ENCODE data around the gene ARHGAP25.
"Not testable (repeated sequence)": the region's sequence is repeated elsewhere in the genome, so short reads cannot be mapped to it uniquely, and the experiment has no call there.

ARHGAP25 gene

GRCh38 chr2:68796295-68796905 lies 61.8 kb downstream of the ARHGAP25 start:
- DNase-seq (ENCODE audit: low read depth, low spot score), result no peak

DNA sequence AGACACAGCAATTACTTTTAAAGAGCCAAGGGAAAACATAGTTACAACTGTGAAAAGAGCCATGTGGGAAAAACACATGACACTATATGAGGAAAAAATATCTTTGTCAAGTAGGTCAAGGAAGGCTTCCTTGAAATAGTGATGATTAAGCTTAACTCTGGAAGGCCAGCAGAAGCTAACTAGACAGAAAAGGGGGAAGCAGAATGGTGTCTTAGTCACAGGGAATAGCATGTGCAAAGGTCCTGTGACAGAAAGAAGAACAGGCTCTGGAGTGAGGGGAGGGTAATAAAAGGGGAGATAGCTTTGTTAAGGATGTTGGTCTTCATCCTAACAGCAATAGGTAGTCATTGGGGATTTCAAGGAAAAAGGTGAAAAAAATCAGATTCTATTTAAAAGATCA lies 64.0 kb downstream of the ARHGAP25 start:
- DNase-seq (ENCODE audit: low read depth, low spot score), result no peak

DNA sequence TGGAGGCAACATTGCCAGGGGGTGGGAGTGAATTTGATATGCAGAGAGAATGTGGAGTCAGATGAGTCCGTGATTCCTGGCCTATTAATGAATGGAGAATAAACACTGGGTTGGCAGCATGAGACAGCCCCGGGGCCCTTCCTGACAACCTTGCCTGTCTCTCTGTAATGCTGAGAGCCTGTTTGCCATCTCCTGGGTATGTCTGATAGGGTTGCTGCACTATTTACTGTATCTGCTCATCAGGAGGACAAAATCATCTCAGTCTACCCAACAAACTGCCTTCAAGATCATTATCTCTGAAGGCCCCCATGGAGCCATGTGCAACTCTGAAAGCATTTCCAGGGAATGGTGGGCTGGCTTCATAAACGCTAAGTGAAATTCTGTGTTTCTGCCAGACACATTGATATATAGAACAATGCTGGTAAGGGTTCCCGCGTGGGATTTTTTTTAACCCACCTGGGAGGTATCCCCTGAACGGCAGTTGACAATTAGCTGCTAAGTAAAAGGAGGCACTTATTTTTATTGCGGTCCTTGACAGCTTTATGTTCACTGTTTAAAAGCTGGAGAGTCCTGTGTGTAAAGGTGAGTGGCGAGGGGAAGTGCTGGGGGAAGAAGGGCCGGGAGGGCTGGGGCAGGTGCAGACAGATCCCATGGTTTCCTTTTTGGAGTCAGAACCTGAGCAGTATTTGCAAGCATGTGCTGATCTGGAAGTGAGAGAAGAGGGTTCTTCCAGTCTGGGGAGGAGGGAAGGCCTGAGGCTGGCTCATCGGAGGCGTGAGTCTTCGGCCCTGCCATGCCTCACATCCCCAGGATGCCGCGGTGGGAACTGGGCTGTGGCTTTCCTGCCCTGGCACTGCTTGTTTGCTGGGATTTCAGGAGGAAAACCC lies 64.8 kb downstream of the ARHGAP25 start:
- no peak for DNase-seq (ENCODE audit: low read depth, low spot score)

GRCh38 chr2:68800027-68800401 lies 65.4 kb downstream of the ARHGAP25 start:
- no peak for DNase-seq (ENCODE audit: low read depth, low spot score)

DNA sequence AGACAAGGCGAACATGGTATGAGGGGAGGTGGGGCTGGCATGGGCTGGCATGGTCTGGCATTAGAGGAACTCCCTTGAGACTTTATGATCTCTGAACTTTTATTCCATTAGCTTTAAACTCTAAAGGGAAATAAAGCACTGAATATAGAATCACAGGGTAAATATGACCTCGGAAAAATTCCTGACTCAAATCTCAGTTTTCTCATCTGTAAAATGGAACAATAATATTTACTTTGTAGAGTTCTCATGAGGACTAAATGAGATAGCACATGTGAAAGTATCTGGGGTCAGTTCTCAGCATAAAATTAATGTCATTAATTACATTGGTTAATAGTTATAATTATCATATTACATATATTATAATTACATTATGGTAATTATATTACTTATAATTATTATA lies 65.9 kb downstream of the ARHGAP25 start:
- no peak for DNase-seq (ENCODE audit: low read depth, low spot score)

- DNase-seq (ENCODE audit: low read depth, low spot score), result not testable (repeated sequence)
Measured at GRCh38 chr2:68802161-68802560, 67.5 kb downstream of the ARHGAP25 start.

DNA sequence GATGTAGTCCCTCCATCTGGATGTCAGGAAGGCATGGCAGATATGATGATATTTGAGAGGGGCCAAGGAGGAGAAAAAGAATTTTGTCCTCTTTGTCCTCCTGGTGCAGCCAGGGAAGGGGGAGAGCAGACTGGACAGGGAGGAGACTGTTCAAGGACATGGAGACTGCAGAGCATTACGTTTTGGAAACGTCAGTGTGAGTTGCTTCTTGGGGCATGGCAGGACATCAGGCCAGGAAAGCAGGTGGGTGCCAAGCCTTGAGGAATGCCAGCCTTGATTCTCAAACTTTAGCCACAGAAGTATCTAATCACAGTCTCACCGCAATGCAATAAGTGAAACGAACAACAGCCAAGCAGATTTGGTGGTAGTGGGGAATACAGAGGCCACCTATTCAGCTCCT lies 70.4 kb downstream of the ARHGAP25 start:
- no peak for DNase-seq (ENCODE audit: low read depth, low spot score)

GRCh38 chr2:68806511-68807109 lies 72.0 kb downstream of the ARHGAP25 start:
- DNase-seq (ENCODE audit: low read depth, low spot score), result no peak

GRCh38 chr2:68807821-68808266 lies 73.2 kb downstream of the ARHGAP25 start:
- DNase-seq (ENCODE audit: low read depth, low spot score), result no peak

GRCh38 chr2:68809324-68810240 lies 75.0 kb downstream of the ARHGAP25 start:
- DNase-seq (ENCODE audit: low read depth, low spot score), result no peak

GRCh38 chr2:68811364-68811763 lies 76.8 kb downstream of the ARHGAP25 start:
- no peak for DNase-seq (ENCODE audit: low read depth, low spot score)

GRCh38 chr2:68812251-68812650 lies 77.6 kb downstream of the ARHGAP25 start:
- DNase-seq (ENCODE audit: low read depth, low spot score), result no peak

DNA sequence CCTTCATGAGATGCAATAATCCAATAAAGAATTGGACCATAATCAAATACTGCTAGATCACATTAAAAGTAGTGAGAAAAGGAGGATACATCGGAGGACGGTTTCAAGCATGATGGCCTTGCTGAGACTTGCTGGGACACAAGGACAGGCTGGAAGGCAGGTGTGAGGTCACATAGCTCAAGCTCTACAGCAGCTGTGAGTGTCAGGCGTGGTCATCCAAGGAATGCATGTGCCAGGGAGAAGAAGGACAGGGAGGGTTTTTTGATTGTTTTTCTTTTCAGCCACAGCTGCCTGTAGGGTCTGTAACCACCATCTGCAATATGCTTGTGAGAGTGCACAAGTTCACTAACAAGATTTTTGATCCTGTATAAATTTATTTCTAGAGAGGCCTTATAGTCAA lies 79.0 kb downstream of the ARHGAP25 start:
- DNase-seq (ENCODE audit: low read depth, low spot score), result no peak

- DNase-seq (ENCODE audit: low read depth, low spot score), result no peak
Measured at GRCh38 chr2:68817306-68817705, 82.7 kb downstream of the ARHGAP25 start.

DNA sequence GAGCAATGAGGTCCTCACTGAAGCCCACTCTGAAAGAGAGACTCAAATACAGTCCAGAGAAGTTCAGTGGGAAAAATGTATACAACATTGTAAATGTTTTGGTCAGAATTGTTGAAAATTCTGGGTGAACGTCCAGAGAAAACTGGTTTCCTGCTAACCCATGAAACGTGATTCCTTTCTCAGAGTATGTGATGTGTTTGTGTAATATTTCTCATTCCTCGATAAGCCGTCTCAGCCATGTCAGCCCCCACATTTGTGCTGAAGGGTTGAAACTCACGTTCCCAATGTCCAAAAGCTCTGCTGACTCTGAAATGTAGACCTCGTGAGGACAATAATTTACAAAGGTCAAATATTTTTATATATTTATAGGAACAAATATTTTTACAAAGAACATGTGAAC lies 84.9 kb downstream of the ARHGAP25 start:
- no peak for DNase-seq (ENCODE audit: low read depth, low spot score)

DNA sequence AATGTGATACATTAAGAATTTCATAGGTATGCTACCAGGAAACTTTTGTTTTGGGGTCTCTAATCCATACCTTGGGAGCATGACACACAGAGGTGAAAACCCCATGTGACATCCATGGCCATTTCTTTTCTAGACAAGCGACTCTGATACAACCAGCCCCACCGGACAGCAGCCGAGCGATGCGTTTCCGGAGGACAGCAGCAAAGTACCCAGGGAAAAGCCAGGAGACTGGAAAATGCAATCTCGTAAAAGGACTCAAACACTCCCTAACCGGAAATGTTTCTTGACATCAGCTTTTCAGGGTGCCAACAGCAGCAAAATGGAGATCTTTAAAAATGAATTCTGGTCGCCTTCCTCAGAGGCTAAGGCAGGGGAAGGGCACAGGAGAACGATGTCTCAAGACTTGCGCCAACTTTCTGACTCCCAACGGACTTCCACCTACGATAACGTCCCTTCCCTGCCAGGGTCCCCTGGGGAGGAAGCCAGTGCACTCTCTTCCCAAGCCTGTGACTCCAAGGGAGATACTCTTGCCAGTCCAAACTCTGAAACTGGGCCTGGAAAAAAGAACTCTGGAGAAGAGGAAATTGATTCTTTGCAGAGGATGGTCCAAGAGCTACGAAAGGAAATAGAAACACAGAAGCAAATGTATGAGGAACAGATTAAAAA lies 87.7 kb downstream of the ARHGAP25 start:
- DNase-seq (ENCODE audit: low read depth, low spot score), result no peak

GRCh38 chr2:68824831-68825230 lies 90.2 kb downstream of the ARHGAP25 start:
- DNase-seq (ENCODE audit: low read depth, low spot score), result no peak

- no peak for DNase-seq (ENCODE audit: low read depth, low spot score)
Measured at GRCh38 chr2:68825866-68826265, 91.3 kb downstream of the ARHGAP25 start.

GRCh38 chr2:68827666-68828065 lies 93.1 kb downstream of the ARHGAP25 start:
- no peak for DNase-seq (ENCODE audit: low read depth, low spot score)

DNA sequence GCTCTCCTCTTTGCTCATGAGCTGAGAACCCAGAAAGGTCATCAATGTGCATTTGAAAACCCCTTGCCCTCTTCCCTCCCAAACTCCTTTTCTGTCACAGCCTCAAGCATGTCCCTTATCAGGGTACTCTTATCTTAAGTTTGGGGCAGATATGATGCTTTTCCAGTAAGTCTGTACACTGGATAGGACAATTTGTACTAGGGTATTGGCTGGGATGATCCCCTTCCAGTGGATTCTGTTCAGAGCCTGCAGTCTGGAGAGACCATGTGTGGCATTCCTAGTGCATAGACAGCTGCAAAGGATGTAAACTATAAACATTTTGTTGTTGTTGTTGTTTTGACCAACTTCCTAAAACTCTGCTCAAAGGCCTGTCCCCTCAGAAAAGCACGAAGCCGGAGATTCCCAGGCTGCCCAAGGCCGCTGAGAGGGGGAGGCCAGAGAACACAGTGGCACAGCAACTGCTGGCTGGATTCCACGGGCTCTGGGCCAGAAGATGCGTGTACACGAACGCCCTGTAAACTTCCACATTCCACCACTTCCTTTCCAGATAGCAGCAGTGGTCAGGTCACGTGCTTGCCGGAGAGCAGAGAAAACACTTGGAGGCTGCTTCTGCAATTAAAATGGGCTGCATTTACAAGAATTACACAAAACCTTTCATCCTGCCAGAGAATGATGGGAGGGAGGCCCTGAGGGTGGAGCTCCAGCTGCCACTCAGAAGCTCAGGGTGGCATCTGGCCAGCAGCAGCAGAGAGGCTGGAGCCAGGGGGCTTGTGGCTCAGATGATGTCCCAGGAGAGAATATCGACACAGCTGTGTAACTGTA lies 94.5 kb downstream of the ARHGAP25 start:
- peak; percentile 57 for DNase-seq (ENCODE audit: low read depth, low spot score)
